NCI-H146 (cell line): ENCODE results near the gene YAP1.

Experiments used
- DNase-seq: peaks from one replicate; lab custom pipeline; 2025; lab: John Stamatoyannopoulos, UW

Gene YAP1

DNA sequence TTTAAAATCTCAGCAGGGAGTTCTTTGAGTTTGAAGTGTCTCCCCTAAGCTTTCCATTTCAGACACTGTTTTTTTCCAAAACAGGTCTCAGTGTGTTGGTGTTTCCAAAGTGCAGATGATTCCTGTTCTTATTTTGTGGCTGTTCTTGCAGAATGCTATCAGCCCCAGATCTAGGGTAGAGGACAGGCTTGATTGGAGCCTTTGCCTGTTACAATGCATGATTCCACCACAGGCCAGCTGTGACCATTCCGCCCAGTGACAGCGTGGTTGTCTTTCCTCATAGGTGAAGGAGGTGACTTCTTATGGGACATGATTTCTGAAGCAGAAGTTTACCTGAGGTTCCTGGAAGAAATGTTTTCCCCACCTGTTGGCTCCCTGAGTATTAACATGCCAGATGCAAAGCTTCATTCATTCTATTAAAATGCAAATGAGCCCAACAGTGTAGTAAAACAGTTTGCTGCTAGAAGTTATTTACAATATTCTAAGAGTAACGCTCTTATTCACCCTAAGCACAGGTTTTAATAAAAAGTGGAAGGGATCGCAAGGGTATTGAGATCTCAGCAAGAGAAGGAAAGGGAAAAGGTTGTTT is 170.1 kb downstream of the YAP1 start:
- DNase-seq, result no peak
